GM12878 (cell line): ENCODE measurements around the gene MAT1A.

Source experiments
- BHLHE40 ChIP-seq, 2 experiments: fragments of 450-650 bp in 1 of 2; IDR thresholded peaks; 2 replicates each; pipeline ENCODE4 v1.6.1; 2011 to 2017; ENCODE audit warnings: low read depth in 2 of 2, borderline replicate concordance in 1 of 2, improper control_type of control experiment in 1 of 2, low read length in 1 of 2, mild to moderate bottlenecking in 1 of 2
- CEBPB ChIP-seq, 2 experiments: fragments of 150-350 bp in 1 of 2; IDR thresholded peaks; 2 replicates each; pipeline ENCODE4 v1.6.1; 2012 to 2014; ENCODE audit warnings: low read depth in 2 of 2, low read length in 2 of 2, borderline replicate concordance in 1 of 2, inconsistent platforms in 1 of 2
- EP300 ChIP-seq, 2 experiments: fragments of 150-350 bp in 1 of 2; IDR thresholded peaks; 2 replicates each; pipeline ENCODE4 v1.6.1; 2011 to 2012; ENCODE audit warnings: low read depth in 2 of 2, low read length in 2 of 2, borderline replicate concordance in 1 of 2, improper control_type of control experiment in 1 of 2, inconsistent platforms in 1 of 2; ENCODE audit not compliant: control insufficient read depth in 1 of 2
- ETV6 ChIP-seq, 2 experiments: fragments of 450-650 bp in 1 of 2; IDR thresholded peaks in 1 of 2; conservative IDR thresholded peaks in 1 of 2; 2 replicates each; pipeline ENCODE4 v1.6.1; 2014; ENCODE audit warnings: antibody characterized with exemption in 1 of 2, borderline replicate concordance in 1 of 2, low read depth in 1 of 2, mild to moderate bottlenecking in 1 of 2, moderate library complexity in 1 of 2
- FOXM1 ChIP-seq: IDR thresholded peaks from 2 replicates; pipeline ENCODE4 v1.6.1; 2012; ENCODE audit warnings: low read depth, mild to moderate bottlenecking, inconsistent platforms, low read length, moderate library complexity
- NR2C2 ChIP-seq: IDR thresholded peaks from 2 replicates; pipeline ENCODE4 v1.6.1; 2011; ENCODE audit warnings: borderline replicate concordance, low read depth; ENCODE audit not compliant: control insufficient read depth, insufficient read length
- POLR2AphosphoS2 ChIP-seq: IDR thresholded peaks from 2 replicates; pipeline ENCODE4 v1.6.1; 2011; ENCODE audit warnings: low read depth, mild to moderate bottlenecking, low read length, improper control_type of control experiment, moderate library complexity
- SP1 ChIP-seq: IDR thresholded peaks from one replicate; pipeline ENCODE4 v1.6.1; 2011; ENCODE audit warnings: low read depth, low read length
- SRF ChIP-seq, 2 experiments: IDR thresholded peaks; 2 replicates each; pipeline ENCODE4 v1.6.1; 2011; ENCODE audit warnings: low read depth in 2 of 2, low read length in 2 of 2, mild to moderate bottlenecking in 1 of 2, moderate library complexity in 1 of 2
- TAF1 ChIP-seq: IDR thresholded peaks from 2 replicates; pipeline ENCODE4 v1.6.1; 2011; ENCODE audit warnings: mild to moderate bottlenecking, low read depth, low read length, borderline replicate concordance
- TCF7 ChIP-seq: IDR thresholded peaks from 2 replicates; pipeline ENCODE4 v1.6.1; 2014; ENCODE audit warnings: antibody characterized with exemption, borderline replicate concordance
- TF ChIP-seq, protein P1 (sequence below), 3 experiments: IDR thresholded peaks in 2 of 3; conservative IDR thresholded peaks in 1 of 3; 2 replicates each; pipeline ENCODE4 v1.5.1; 2011; ENCODE audit warnings: low read depth in 3 of 3, low read length in 3 of 3, mild to moderate bottlenecking in 3 of 3, control low read depth in 2 of 3, moderate library complexity in 2 of 3, inconsistent platforms in 1 of 3, mixed read lengths in 1 of 3; ENCODE audit not compliant: control insufficient read depth in 2 of 3, insufficient read depth in 1 of 3; ENCODE audit errors: extremely low read depth in 1 of 3

DNA sequence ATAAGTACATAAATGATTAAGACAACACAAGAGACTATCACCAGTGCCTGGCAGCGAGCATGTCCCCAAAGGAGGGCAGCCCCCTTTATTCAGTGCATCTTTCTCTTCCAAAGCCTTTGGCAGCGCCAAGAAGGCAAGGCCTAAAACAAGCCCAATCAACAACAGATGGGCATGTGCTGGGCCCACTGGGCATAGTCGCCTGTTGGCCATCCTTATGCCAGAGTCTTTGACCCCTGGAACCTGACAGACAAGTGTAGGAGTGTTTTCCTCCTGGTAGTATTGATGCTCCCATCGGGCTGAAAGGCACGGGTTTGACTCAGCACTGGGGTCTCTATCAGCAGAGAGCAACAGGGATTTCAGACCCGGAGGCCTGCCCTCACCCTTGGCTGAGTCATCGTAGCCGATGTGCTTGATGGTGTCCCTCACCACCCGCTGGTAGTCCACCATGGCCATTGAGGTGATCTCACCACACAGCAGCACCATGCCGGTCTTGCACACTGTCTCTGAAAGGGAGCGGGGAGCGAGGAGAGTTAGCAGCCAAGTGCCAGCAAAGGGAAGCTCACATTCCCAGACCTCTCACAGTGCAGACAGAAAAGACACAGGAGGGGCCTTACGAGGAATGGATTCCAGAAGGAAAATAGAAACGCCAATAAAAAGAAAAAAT, 5.8 kb downstream of the MAT1A start:
- TF ChIP-seq POLR2AphosphoS2 (no peak), FOXM1 (no peak), NR2C2 (no peak), ETV6 (conservative IDR thresholded peaks at IDR 0.05 in 1 of 2, IDR thresholded peaks at IDR 0.05 in 1 of 2; ENCODE audit: borderline replicate concordance in 1 of 2, low read depth in 1 of 2) (no peak), CEBPB (IDR thresholded peaks at IDR 0.05; ENCODE audit: borderline replicate concordance in 1 of 2, low read depth in 2 of 2, low read length in 2 of 2) (no peak), SRF (IDR thresholded peaks at IDR 0.05; ENCODE audit: low read depth in 2 of 2, low read length in 2 of 2) (no peak), EP300 (IDR thresholded peaks at IDR 0.05; ENCODE audit: borderline replicate concordance in 1 of 2, control insufficient read depth in 1 of 2, low read depth in 2 of 2, low read length in 2 of 2) (no peak), BHLHE40 (IDR thresholded peaks at IDR 0.05; ENCODE audit: borderline replicate concordance in 1 of 2, low read depth in 2 of 2, low read length in 1 of 2) (no peak), TCF7 (no peak), SP1 (no peak), TAF1 (no peak)
- TF ChIP-seq, protein P1, sequence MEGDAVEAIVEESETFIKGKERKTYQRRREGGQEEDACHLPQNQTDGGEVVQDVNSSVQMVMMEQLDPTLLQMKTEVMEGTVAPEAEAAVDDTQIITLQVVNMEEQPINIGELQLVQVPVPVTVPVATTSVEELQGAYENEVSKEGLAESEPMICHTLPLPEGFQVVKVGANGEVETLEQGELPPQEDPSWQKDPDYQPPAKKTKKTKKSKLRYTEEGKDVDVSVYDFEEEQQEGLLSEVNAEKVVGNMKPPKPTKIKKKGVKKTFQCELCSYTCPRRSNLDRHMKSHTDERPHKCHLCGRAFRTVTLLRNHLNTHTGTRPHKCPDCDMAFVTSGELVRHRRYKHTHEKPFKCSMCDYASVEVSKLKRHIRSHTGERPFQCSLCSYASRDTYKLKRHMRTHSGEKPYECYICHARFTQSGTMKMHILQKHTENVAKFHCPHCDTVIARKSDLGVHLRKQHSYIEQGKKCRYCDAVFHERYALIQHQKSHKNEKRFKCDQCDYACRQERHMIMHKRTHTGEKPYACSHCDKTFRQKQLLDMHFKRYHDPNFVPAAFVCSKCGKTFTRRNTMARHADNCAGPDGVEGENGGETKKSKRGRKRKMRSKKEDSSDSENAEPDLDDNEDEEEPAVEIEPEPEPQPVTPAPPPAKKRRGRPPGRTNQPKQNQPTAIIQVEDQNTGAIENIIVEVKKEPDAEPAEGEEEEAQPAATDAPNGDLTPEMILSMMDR (IDR thresholded peaks at IDR 0.05 in 2 of 3, conservative IDR thresholded peaks at IDR 0.05 in 1 of 3; ENCODE audit: control insufficient read depth in 2 of 3, extremely low read depth in 1 of 3, insufficient read depth in 1 of 3, low read depth in 3 of 3, low read length in 3 of 3) = no peak
